C4-2B (cell line): ENCODE measurements around the gene STT3B.

Experiments
- ZFX ChIP-seq: fragments of 450-650 bp; IDR thresholded peaks from 2 replicates; pipeline ENCODE4 v1.6.1; 2017
- TF ChIP-seq, protein P1 (sequence below): fragments of 450-650 bp; conservative IDR thresholded peaks from 2 replicates; pipeline ENCODE4 v1.5.1; 2017; ENCODE audit warnings: mild to moderate bottlenecking

DNA sequence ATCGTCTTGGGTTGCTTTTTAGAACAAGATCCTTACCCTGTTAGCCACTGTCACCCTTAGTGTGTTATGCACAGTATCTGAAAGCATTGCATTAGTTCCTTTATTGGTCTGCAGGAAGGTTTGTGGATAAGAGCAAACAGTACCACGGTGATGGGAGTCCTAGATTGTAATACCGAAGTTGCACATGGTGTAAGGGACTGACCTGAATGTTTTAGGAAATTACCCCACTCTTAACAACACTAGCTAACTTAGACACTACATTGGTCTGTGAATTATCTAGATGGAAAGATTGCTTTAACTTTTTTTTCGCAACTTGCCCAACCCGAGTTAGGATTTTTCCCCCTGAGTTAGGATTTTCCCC is 1.3 kb downstream of the STT3B start:
- TF ChIP-seq, protein P1, sequence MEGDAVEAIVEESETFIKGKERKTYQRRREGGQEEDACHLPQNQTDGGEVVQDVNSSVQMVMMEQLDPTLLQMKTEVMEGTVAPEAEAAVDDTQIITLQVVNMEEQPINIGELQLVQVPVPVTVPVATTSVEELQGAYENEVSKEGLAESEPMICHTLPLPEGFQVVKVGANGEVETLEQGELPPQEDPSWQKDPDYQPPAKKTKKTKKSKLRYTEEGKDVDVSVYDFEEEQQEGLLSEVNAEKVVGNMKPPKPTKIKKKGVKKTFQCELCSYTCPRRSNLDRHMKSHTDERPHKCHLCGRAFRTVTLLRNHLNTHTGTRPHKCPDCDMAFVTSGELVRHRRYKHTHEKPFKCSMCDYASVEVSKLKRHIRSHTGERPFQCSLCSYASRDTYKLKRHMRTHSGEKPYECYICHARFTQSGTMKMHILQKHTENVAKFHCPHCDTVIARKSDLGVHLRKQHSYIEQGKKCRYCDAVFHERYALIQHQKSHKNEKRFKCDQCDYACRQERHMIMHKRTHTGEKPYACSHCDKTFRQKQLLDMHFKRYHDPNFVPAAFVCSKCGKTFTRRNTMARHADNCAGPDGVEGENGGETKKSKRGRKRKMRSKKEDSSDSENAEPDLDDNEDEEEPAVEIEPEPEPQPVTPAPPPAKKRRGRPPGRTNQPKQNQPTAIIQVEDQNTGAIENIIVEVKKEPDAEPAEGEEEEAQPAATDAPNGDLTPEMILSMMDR: no peak
- no peak for TF ChIP-seq ZFX
